AG04450 (cell line): ENCODE measurements around the gene TMC1. TPM values are rescaled to one million over a fixed set of nuclear protein-coding genes. Genes with fewer than 3 reads are reported as not detected.

Source experiments
- CTCF ChIA-PET: fragments of 300-600, 350-600 bp; formaldehyde crosslinking; extraction: SDS; loops from one replicate; lab custom pipeline; 2022; ENCODE audit warnings: antibody characterized with exemption, inconsistent platforms; lab: Charles Lee
- POLR2A ChIA-PET: fragments of 350-600 bp; formaldehyde crosslinking; extraction: SDS; loops from one replicate; lab custom pipeline; 2021; ENCODE audit warnings: antibody characterized with exemption, inconsistent platforms; lab: Yijun Ruan, JAX
- DNase-seq: peaks from one replicate; pipeline ENCODE4 v3.0.0-alpha.2; 2011; ENCODE audit warnings: low read depth, low spot score
- H3K27ac ChIP-seq: one replicate; pipeline ENCODE4 v1.5.1; 2012; ENCODE audit warnings: low read depth, low read length, control low read depth
- H3K27me3 ChIP-seq: one replicate; pipeline ENCODE4 v1.6.0; 2012; ENCODE audit warnings: low read length; ENCODE audit not compliant: control insufficient read depth, insufficient read depth
- H3K4me3 ChIP-seq: 2 replicates; pipeline ENCODE4 v1.5.1; 2011; ENCODE audit warnings: mild to moderate bottlenecking, low read depth, low read length, control low read depth
- H3K9me3 ChIP-seq: 2 replicates; pipeline ENCODE4 v1.5.1; 2012; ENCODE audit warnings: low read length; ENCODE audit not compliant: control insufficient read depth, insufficient read depth
- polyA plus RNA-seq: library from polyadenylated mRNA; depleted of rRNA; stranded (reverse); fragments of >200 nt; gene quantifications from 2 replicates; pipeline ENCODE4 v1.2.3, GENCODE V29; 2011
- TF ChIP-seq, protein P1 (sequence below): IDR thresholded peaks from 2 replicates; pipeline ENCODE4 v1.5.1; 2011; ENCODE audit warnings: low read depth, low read length, control low read depth, inconsistent platforms

The TMC1 gene
- polyA plus RNA-seq, 1 experiment, result not detected

DNA sequence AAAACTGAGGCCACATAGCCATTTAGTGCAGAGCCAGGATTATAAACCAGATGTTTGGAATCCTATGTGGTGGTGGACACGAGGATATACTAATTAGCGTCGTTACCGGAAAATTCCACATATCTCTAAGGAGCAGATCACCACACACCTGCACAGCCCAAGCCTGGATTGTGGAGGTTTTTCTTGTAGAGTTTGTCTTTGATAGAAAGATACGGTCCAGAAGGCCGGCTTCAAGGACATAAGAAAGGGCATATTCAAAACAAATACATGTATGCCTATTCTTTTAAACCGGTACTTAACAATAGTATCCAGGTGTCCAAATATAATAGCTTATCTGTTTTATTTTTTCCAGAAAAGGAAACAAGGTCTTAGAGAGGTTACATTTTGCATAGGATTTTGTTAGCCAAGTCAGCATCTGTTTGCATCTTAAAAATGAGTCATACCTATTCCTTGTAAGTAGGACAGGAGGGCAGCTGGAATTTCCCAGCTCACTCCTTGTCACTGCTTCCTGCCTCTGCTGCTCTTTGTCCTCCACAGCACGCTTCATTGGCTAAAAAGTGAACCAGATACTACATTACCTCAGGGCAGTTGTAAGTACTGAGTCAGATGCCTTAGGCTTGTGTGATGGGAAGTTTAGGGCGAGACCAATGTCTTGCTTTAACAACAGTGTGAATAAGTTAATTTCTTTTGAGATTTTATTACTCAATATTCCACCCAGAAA lies 3.6 kb downstream of the TMC1 start:
- TF ChIP-seq, protein P1, sequence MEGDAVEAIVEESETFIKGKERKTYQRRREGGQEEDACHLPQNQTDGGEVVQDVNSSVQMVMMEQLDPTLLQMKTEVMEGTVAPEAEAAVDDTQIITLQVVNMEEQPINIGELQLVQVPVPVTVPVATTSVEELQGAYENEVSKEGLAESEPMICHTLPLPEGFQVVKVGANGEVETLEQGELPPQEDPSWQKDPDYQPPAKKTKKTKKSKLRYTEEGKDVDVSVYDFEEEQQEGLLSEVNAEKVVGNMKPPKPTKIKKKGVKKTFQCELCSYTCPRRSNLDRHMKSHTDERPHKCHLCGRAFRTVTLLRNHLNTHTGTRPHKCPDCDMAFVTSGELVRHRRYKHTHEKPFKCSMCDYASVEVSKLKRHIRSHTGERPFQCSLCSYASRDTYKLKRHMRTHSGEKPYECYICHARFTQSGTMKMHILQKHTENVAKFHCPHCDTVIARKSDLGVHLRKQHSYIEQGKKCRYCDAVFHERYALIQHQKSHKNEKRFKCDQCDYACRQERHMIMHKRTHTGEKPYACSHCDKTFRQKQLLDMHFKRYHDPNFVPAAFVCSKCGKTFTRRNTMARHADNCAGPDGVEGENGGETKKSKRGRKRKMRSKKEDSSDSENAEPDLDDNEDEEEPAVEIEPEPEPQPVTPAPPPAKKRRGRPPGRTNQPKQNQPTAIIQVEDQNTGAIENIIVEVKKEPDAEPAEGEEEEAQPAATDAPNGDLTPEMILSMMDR, result no peak
- Histone ChIP-seq H3K27ac (peak overlapping the region; percentile 90), H3K9me3 (no peaks in the 10 kb centered on the region), H3K4me3 (no peak overlapping the region), H3K27me3 (no peaks in the 10 kb centered on the region)
- POLR2A ChIA-PET, result interaction anchor here (0.7 to 4.0 kb wide), 2 partner anchors 121 to 160 kb away, joined by 3 to 23 read pairs; partner anchors contain the start of gene ZFAND5
- CTCF ChIA-PET, result no interaction called here
- peak; percentile 95 for DNase-seq

DNA sequence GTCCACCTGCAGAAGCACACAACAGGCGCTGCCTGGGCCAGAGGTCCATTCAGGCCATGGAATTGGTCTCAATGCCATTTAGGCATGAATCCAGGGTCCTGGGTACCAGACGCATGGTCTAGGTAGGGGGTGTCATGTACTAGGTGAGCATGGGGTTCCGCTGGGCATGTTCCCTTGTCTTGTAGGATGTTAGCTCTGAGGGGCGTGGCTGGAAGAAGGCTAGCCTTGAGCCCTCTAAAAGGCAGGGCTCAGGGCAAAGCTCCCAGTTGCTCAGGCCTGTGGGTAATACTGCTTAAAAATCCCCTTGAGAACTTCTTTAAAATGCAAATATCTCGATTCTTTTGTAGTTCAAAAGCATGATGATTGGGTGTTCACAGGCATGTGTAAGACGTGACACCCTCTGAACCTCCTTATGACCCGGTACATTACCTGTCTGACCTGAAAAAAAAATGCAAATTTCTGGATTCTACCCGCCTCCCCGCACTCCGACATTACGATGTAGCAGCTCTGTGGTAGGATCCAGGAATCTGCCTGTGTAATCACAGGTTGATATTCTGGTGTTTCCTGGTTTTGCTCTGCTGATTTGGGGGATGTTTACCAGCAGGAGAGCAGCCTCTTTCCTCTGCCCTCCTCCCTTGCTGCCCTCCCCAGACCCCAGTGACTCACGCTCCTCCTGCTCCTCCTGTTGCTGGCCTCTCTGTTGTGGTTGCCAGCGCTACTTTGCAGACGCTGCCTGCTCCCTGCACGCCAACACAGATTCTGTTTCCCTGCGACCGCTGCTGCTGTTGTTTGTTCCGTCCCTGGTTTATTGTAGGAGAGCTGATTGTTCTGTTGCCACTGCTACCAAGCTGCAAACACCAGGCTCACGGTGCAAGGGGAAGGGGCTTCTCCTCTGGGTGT lies 5.7 kb downstream of the TMC1 start:
- H3K4me3 ChIP-seq, result peak overlapping the region; percentile 49
- peak; percentile 74 for DNase-seq
- TF ChIP-seq, protein P1, result no peak
- H3K27me3 ChIP-seq, result no peaks in the 10 kb centered on the region
- no peaks in the 10 kb centered on the region for H3K9me3 ChIP-seq
- H3K27ac ChIP-seq, result peak overlapping the region; percentile 91
- ChIA-PET POLR2A (interaction anchor here (1.0 to 4.0 kb wide), 2 partner anchors 59 to 162 kb away, joined by 5 to 23 read pairs; partner anchors contain the start of gene ZFAND5), CTCF (interaction anchor here (0.6 to 1.3 kb wide), 4 partner anchors 24 to 162 kb away, joined by 3 to 5 read pairs (median 4); no protein-coding TSS in a partner anchor)

DNA sequence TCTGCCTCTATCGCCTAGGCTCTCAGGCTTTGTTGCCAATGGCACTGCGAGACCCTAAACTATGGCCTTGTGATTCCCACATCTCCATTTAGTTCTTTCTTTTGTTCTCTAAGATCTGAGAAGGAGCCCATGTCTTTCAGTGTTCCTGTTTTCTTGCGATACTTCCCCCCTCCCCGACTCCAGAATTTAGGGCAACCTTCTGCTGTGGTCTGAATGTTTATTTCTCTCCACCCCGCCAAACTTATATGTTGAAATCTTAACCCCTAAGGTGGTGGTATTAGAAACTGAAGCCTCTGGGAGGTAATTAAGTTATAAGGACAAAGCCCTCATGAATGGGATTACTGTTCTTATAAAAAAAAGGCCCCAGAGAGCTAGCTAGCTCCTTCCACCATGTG lies 6.4 kb downstream of the TMC1 start:
- POLR2A ChIA-PET, result interaction anchor here (4.0 kb wide), 1 partner anchor 163 kb away, joined by 23 read pairs; the partner anchor contains the start of gene ZFAND5
- Histone ChIP-seq H3K27me3 (no peaks in the 10 kb centered on the region), H3K4me3 (peak overlapping the region; percentile 49), H3K27ac (peak overlapping the region; percentile 91), H3K9me3 (no peaks in the 10 kb centered on the region)
- DNase-seq, result no peak
- CTCF ChIA-PET, result no interaction called here
- TF ChIP-seq, protein P1, result no peak

DNA sequence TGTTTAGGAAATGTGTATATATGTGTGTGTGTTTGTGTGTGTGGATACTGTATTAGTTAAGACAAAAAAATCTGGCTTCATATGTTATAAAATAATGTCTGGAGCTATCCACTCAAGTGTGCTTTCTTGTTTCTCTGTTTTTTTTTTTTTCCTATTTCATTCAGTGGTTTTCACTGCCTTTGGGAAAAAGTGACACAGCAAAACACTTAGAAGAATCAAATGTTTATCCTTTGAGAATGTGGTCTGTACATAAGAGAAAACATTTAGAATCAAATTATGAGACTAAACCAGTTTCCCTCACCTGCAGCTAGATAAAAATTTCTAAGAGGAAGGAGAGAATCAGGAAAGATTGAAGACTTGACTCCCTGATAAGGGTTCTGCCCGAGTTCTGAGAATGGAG lies 8.1 kb downstream of the TMC1 start:
- POLR2A ChIA-PET, result interaction anchor here (1.1 to 1.4 kb wide), 2 partner anchors 57 to 166 kb away, joined by 3 to 7 read pairs; no protein-coding TSS in a partner anchor
- H3K4me3 ChIP-seq, result no peak overlapping the region
- CTCF ChIA-PET, result interaction anchor here (1.2 kb wide), 1 partner anchor 63 kb away, joined by 3 read pairs; no protein-coding TSS in a partner anchor
- H3K27ac ChIP-seq, result no peak overlapping the region
- TF ChIP-seq, protein P1, result no peak
- no peak for DNase-seq
- no peaks in the 10 kb centered on the region for H3K9me3 ChIP-seq
- no peaks in the 10 kb centered on the region for H3K27me3 ChIP-seq
